HL-60/S4 (cell line): Measurements from ENCODE around the gene CARMIL1.

Source experiments
- in situ Hi-C: fragments of 300-500 bp; cut with MboI; formaldehyde crosslinking; loops from 2 replicates; pipeline ENCODE4 v1.14.3; 2022; ENCODE audit warnings: low sequenced_read_pairs

Gene CARMIL1

DNA sequence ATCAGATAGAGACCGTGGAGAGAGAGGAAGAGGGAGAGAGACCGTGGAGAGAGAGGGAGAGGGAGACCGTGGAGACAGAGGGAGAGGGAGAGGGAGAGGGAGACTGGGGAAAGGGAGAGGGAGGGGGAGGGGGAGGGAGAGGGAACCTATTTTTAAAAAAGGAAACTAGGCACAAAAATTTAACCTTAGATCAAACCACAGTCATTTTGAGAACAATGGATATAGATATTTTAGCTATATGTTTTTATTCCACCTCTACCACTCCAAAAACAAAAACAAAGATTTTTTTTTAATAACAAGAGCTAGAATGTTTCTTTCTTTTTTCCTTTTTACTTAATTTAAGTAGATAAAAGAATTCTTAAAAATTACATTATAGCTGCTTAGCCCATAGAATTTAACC lies 307.8 kb downstream of the CARMIL1 start:
- in situ Hi-C loops: no loop called here

DNA sequence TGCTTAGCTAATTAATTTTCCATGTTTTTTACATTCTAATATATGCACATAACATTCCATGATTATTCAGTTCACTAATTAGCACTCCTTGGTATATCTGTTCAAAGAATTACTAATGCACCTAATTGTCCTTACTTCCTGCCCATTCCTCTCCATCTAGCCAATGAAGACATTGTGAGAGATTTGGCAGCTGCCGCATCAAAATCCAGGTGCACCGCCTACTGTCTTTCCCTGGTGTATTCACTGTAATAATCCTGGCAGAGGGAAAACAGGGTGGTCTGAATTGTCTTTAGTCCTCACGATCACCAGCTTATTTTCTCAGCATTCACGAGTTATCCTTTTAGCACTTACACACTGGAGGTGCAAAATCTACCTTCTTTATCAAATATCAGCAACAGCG lies 311.8 kb downstream of the CARMIL1 start:
- in situ Hi-C loops: no loop called here

DNA sequence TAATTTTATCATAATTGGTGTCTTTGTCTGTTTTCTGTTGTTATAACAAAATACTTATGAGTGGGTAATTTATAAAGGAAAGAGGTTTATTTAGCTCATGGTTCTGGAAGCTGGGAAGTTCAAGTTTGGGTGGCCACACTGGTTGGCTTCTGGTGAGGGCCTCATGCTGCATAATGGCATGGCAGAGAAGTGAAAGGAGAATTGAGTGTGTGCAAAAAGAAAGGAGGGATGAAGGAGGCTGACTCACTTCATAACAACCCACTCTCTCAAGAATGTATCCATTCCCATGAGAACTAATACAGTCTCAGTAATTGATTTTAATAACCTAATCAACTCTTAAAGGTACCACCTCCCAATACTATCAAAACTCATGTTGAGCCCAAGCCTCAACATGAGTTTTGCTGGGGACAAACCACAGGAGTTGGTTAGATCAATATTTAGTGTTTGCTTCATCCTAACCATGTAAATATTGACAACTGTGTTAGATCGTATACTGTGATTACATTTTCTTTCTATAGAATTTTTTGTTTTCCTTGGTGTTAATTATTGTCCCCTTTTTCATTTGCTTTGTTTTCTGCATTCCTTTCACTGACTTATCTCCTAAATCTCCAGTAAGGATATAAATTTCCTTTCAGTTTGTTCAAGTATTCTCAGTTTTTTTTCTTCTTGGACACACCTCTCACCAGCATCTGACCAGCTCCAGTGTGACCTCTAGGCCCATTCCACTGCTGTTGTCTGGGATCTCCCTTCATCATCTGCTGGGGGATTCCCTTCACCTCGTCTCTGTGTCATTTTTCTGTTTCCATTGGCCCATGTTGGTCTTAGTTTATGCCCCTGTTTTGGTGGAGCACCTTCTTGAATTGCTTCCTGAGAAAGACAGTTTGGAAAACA lies 318.0 kb downstream of the CARMIL1 start:
- in situ Hi-C loops: no loop called here

DNA sequence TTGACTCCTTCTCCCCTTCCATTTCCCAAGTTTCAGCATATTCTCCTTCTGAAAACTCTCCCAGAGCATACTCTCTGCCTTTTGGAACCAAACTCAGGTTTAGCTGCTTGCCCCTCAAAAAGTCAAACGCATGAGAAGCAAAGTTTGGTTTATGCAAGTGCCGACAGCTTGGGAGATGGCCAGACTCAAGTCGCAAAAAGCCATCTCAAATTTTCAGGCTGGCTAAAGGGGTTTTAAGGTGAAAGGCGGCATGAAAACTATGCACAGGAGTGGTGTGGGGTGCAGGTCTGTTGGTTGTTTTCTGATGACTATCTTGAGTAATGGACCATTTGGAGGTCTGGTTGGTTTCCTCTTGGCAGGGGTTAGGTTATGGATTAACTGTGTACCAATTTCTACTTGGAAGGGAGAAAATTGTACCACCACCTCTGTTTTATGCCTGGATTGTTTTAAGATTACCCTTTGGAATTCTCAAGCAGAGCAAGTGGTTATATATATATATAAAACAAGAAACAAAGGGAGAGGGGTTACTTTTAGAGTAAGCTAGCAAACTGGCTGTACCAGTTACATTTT lies 320.4 kb downstream of the CARMIL1 start:
- in situ Hi-C loops: loop anchor here (25.0 kb wide), 2 partner anchors 87 to 337 kb away; no protein-coding TSS in a partner anchor

DNA sequence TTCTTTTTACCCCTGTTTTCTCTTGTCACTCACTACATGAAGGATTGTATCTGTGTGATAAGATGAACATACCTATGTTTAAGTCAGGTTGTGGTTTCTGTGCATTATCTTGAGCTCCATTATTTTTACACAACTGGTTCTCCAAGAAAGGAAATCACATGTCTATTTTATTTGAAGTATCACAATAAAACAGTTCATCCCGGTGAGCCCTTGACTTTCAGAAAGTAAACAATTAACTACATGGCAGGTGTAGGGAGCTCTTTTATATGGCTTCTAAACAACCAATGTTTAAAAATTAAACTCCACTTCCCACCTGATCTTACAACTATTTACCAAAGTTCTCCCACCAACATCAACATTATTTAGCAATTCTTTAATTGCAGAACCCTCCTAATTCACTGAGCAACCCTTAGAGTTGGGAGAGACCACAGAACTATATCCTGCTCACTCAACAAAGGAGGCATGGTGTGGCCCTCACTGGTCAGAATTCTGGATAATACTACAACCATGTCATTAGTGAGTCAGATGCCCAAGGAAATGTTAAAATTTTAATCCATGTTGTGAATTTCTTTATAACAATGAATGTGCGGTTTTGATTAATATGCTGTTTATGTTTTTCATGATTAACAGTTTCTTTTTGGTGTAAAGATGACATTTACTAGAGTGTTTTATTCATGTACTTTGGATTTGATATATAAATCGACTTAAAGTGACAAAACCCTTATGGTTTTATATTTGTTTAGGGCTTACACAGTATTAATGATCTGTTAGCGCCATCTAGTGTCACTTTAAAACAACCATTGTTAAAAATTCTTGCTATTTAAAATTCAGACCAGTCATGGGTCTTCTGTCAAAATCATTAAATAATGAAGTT lies 322.9 kb downstream of the CARMIL1 start:
- in situ Hi-C loops: loop anchor here (25.0 kb wide), 2 partner anchors 90 to 340 kb away; no protein-coding TSS in a partner anchor

DNA sequence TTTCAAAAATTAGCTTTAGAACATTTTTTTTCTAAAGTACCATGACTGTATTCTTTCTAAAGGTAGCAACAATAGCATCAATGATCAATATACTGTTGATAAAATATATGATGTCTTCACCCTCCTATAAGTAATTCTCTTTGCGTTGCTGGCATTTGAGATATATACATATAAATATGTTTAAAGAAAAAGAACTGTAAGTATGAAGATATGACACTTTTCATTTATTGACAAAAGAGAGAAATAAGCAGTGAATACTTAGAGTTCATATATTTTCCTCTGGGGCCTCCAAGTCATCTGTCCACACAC lies 323.5 kb downstream of the CARMIL1 start:
- in situ Hi-C loops: loop anchor here (25.0 kb wide), 2 partner anchors 90 to 340 kb away; no protein-coding TSS in a partner anchor

DNA sequence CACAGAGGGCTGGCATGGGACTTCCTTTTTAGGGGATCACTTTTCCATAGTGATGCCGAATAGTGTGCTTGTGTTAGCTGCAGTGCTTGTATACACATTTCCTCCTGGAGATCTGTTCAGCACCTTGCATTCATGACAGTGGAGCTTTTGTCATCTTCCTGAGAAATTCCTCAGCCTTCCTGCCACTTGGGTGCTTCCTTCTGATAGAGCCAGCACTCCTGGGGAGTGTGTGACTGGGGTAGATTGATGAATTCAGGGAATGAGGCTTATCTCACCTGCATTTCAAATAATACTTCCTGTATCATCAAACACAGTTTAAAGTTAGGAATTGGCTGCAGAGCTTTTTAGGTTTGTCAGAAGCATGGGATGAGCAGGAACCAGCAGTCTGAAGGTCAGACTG lies 324.1 kb downstream of the CARMIL1 start:
- in situ Hi-C loops: loop anchor here (25.0 kb wide), 2 partner anchors 91 to 341 kb away; no protein-coding TSS in a partner anchor

DNA sequence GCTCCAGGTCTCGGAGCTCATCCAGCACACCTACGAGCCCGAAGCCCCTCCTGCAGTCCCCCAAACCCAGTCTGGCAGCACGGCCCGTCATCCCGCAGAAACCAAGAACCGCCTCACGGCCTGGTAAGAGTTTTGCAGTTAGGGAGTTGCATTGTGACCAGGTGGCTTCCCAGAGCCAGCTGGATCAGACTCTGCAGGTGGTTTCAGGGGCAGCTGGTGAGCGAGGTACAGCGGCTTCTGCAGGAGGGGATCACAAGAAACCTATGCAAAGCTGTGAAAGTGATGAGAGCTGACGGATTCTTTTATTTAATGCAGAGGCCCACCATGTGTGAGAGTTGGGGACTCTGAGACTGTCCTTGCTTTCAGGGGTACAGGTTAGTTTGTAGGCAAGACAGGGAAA lies 327.0 kb downstream of the CARMIL1 start:
- in situ Hi-C loops: loop anchor here (25.0 kb wide), 2 partner anchors 94 to 344 kb away; no protein-coding TSS in a partner anchor

DNA sequence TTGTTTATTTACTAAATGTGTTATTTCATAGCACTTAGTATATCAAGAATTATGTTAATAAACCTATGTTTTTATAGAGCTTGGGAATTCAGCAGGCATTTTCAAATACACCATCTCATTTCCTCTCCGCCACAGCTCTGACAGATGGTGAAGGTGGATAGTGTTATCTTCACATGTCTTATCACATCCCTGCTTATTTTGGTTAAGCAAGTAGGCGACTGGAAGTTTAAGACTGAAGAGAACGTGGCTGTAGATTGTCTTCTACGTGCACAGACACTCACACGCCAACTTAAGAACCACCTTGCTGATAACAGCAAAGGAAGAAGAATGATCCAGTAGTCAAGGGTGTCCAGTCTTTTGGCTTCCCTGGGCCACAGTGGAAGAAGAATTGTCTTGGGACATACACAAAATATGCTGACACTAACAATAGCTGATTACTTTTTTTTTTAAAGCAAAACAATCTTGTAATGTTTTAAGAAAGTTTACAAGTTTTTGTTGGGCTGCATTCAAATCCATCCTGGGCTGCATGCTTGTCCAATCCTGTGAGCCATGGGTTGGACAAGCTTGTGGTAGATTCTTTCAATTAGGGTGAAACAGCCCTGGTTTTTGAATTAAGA lies 329.5 kb downstream of the CARMIL1 start:
- in situ Hi-C loops: loop anchor here (25.0 kb wide), 2 partner anchors 96 to 346 kb away; no protein-coding TSS in a partner anchor

DNA sequence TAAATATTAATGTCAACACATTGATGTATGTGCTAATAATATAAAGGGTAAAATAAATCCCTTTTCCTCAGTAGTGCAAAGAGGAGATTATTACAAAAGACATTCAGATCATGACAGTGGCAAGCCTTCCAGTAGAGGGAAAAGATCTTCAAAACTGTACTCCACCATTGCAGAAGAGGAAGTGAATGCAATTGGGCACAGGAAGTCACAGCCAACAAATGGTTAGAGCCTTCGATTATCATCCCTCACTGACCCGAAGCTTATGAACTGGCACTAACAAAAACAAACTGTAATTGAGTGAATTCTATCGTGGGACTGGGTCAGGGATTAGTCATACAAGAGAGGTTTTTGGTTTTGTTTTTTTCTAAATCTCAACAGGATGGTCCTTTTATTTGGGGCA lies 333.5 kb downstream of the CARMIL1 start:
- in situ Hi-C loops: loop anchor here (25.0 kb wide), 2 partner anchors 100 to 350 kb away; no protein-coding TSS in a partner anchor

DNA sequence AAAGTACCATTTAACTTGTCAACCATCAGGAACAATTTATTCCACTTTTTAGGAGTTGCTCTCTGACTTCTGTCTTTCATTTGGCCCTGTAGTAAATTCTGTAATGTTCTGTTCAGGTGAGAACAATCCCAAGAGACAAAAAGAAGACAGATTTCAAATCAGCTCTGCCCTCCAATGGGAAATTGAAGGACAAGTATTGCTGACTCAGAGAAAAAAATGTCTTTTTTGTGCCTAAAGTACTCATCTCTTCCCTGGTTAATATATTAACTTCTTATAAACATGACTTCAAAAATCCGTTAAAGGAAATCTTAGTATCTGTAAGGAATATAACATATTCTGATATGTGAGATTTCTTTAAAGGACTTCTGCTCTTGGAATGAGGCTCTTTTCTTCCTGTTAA lies 334.2 kb downstream of the CARMIL1 start:
- in situ Hi-C loops: loop anchor here (25.0 kb wide), 2 partner anchors 101 to 351 kb away; no protein-coding TSS in a partner anchor

DNA sequence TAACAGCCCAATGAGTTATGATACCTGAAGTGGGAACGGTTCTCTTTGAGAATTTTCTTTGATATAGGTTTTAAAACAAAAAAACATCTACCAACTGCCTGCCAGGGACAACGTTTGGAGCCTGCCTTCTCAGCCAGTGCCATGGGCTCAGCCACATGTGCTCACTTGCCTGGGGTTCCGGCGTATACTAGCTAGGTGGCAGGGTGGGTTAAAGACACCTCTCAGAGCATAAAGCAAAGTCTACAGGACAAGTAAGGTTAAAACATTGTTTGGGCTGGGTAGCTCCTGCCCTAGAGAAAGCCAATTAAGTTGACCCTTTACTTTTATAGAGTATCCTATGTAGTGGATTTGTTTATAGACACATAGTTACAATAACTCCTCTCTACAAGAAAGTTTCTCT lies 334.9 kb downstream of the CARMIL1 start:
- in situ Hi-C loops: loop anchor here (25.0 kb wide), 2 partner anchors 102 to 352 kb away; no protein-coding TSS in a partner anchor

DNA sequence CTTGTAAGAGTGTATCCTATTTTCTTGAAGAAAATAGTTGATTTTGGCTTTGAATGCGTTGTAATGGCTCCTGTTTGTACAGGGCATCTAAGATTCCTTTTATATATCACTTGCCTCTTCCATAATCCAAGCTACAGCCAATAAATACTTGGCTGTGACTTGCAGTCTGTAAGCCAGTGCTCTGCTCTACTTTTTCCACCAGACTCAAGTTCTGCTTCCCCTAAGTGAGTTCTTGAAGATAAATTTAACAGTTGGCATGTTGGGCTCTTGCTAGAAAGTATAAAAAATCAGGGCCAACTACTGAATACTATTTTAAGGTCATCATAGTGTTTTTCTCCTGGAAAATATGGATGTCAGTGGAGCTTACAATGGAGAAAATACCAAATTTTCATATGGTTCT lies 336.3 kb downstream of the CARMIL1 start:
- in situ Hi-C loops: loop anchor here (25.0 kb wide), 2 partner anchors 103 to 353 kb away; no protein-coding TSS in a partner anchor

DNA sequence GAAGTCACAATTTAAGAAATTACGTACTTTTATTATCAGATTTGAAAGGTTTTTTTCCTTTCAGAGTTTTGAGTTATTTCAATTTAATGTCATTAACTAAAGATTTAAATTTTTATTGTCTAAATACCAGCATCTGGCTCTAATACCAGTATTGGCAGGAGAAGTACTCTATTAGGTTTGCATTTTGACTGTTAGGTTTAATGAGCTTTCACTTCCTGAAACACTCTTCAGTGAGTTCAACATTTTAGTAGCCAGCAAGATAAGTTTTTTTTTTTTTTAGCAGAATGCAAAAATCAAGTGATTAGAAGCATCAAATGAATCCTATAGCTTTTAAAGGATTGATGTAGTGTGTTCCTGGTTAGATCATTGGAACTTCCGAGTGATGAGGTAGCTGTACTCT lies 338.8 kb downstream of the CARMIL1 start:
- in situ Hi-C loops: loop anchor here (25.0 kb wide), 2 partner anchors 106 to 356 kb away; no protein-coding TSS in a partner anchor

DNA sequence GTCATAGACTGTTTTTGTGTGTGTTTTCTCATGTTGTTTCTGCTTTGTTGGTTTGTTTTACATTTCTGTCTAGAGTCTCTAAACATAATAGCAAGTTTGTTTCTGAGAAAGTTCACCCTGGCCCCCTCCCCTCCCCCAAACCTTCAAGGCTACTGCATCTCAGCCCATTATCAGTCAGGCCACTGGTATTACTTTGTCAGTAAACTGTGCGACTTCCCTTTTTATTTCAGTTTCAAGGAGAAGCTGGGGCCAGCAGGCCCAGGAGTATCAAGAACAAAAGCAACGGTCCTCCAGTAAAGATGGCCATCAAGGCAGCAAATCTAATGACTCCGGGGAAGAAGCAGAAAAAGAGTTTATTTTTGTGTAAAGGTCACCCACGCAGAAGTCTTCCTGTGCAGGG lies 340.0 kb downstream of the CARMIL1 start:
- in situ Hi-C loops: loop anchor here (25.0 kb wide), 2 partner anchors 107 to 357 kb away; no protein-coding TSS in a partner anchor

DNA sequence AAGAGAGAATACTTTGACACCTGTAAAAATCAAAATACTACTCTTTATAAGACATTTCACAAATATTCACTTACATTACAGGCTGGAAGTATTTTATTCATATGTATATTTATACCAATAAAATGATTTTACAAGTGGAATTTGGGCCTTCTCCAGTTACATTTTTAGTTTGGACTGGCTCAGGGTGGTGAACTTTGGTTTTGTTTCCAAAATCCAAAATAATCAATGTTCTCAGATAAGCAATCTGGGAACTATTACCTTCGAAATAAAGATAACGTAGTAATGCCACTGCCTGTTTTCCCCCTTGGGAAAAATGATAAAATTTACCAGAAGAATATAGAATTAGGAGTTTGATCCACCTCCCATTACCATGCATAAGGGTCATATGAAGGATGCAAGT lies 341.2 kb downstream of the CARMIL1 start:
- in situ Hi-C loops: loop anchor here (25.0 kb wide), 2 partner anchors 108 to 358 kb away; no protein-coding TSS in a partner anchor

DNA sequence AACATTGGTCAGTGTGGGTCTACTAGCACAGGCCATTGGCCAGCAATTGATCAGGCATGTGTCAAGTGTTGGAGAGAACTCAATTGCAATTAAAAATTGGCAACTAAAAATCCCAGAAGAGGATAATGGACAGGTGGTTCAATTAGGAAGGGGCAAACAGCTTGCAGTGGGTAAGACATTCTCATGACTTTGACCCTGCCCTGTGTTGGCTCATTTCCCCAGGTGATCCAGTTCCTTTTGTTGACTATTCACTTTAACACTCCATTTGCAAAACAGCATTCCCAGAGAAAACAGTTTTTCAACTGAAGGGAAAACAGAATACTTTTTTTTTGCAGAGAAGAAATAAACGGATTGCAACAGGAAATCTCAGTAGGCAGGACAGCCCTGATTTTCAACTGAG lies 343.9 kb downstream of the CARMIL1 start:
- in situ Hi-C loops: loop anchor here (25.0 kb wide), 2 partner anchors 111 to 361 kb away; no protein-coding TSS in a partner anchor

DNA sequence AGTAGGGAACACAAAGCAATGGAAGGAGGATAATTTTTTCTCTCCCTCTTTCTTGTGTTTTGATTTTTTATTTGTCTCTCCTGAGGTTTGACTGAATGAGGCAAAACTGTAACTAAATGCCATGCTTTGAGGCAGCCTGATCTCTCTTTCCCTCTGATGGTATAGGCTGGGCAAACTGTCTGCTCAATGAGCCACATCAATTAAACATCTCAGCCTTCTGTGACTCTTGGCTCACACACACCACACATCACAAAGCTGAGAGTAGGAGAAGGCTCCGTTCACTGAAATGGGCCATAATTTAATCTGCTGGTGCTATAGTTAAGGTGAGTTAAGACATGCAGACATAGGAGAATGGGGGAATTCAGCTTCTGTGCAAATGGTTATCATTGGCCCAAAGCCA lies 344.7 kb downstream of the CARMIL1 start:
- in situ Hi-C loops: loop anchor here (25.0 kb wide), 2 partner anchors 112 to 362 kb away; no protein-coding TSS in a partner anchor

DNA sequence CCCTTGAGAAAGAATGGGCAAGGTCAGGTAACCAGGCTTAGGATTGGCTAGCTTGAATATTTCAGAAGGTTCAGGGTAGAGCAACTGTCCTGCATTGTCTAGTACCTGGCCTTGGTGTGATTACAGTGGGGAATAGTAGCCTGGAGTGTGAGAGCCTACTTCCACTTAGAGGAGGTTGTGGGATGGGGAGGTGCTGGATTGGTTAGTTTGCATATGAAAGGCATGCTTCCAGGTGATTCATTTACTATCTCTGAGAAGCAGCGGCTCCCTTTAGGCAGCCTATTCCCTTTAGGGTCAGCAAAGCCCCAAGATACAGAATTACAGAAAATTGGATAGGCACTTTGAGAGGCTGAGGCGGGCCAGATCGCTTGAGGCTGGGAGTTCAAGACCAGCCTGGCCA lies 347.8 kb downstream of the CARMIL1 start:
- in situ Hi-C loops: no loop called here
